NB4 (cell line): ENCODE data around the gene TCF12.

ENCODE experiments used
- POLR2A ChIP-seq: IDR thresholded peaks from 2 replicates; pipeline ENCODE4 v1.6.1; 2011; ENCODE audit warnings: mild to moderate bottlenecking; ENCODE audit not compliant: insufficient read length; ENCODE audit errors: extremely low read depth
- TF ChIP-seq, protein P1 (sequence below): IDR thresholded peaks from one replicate; pipeline ENCODE4 v1.5.1; 2012; ENCODE audit warnings: low read depth, low read length

GRCh38 chr15:57321485-57321884 lies 403.0 kb downstream of the TCF12 start:
- TF ChIP-seq, protein P1, sequence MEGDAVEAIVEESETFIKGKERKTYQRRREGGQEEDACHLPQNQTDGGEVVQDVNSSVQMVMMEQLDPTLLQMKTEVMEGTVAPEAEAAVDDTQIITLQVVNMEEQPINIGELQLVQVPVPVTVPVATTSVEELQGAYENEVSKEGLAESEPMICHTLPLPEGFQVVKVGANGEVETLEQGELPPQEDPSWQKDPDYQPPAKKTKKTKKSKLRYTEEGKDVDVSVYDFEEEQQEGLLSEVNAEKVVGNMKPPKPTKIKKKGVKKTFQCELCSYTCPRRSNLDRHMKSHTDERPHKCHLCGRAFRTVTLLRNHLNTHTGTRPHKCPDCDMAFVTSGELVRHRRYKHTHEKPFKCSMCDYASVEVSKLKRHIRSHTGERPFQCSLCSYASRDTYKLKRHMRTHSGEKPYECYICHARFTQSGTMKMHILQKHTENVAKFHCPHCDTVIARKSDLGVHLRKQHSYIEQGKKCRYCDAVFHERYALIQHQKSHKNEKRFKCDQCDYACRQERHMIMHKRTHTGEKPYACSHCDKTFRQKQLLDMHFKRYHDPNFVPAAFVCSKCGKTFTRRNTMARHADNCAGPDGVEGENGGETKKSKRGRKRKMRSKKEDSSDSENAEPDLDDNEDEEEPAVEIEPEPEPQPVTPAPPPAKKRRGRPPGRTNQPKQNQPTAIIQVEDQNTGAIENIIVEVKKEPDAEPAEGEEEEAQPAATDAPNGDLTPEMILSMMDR = no peak
- no peak for TF ChIP-seq POLR2A
